ENCODE measurements around the gene PROS1.

DNA sequence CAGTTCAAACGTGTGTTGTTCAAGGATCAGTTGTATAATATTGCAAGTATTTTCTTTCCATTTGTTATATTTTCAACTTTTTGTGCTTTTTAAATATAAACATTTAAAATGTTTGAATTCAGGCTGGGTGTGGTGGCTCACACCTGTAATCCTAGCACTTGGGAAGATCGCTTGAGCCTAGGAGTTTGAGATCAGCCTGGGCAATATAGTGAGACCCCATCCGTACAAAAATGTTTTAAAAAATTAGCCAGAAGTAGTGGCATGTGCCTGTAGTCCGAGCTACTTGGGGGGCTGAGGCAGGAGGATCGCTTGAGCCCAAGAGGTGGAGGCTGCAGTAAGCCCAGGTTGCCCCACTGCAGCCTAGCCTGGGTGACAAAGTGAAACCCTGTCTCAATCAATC is 10.9 kb upstream of the PROS1 start:
- no peak for TF ChIP-seq POLR2A (IDR thresholded peaks at IDR 0.05; ENCODE audit: control extremely low read depth in 1 of 2, low read depth in 2 of 2, low read length in 2 of 2)
- TF ChIP-seq POLR2AphosphoS5 (IDR thresholded peaks at IDR 0.05; ENCODE audit: low read depth, low read length), result no peak
- TF ChIP-seq, protein P1, sequence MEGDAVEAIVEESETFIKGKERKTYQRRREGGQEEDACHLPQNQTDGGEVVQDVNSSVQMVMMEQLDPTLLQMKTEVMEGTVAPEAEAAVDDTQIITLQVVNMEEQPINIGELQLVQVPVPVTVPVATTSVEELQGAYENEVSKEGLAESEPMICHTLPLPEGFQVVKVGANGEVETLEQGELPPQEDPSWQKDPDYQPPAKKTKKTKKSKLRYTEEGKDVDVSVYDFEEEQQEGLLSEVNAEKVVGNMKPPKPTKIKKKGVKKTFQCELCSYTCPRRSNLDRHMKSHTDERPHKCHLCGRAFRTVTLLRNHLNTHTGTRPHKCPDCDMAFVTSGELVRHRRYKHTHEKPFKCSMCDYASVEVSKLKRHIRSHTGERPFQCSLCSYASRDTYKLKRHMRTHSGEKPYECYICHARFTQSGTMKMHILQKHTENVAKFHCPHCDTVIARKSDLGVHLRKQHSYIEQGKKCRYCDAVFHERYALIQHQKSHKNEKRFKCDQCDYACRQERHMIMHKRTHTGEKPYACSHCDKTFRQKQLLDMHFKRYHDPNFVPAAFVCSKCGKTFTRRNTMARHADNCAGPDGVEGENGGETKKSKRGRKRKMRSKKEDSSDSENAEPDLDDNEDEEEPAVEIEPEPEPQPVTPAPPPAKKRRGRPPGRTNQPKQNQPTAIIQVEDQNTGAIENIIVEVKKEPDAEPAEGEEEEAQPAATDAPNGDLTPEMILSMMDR (IDR thresholded peaks at IDR 0.05; ENCODE audit: control extremely low read depth in 1 of 3, insufficient read depth in 1 of 3, low read depth in 1 of 3, low read length in 3 of 3), result no peak
- TF ChIP-seq CHD2 (IDR thresholded peaks at IDR 0.05; ENCODE audit: low read length), result no peak
- TF ChIP-seq SAP30 (IDR thresholded peaks at IDR 0.05; ENCODE audit: insufficient read depth, insufficient replicate concordance, low read length), result no peak
- no peak for TF ChIP-seq MAFK (IDR thresholded peaks at IDR 0.05; ENCODE audit: low read depth, low read length)
- no peak for TF ChIP-seq BRCA1 (IDR thresholded peaks at IDR 0.05; ENCODE audit: low read depth, low read length)
- no peak for TF ChIP-seq EP300 (IDR thresholded peaks at IDR 0.05; ENCODE audit: borderline replicate concordance in 1 of 2, low read depth in 2 of 2, low read length in 2 of 2)
- TF ChIP-seq YY1 (IDR thresholded peaks at IDR 0.05; ENCODE audit: low read depth, low read length), result no peak
- TF ChIP-seq RAD21 (IDR thresholded peaks at IDR 0.05 in 1 of 2, conservative IDR thresholded peaks at IDR 0.05 in 1 of 2; ENCODE audit: low read depth in 2 of 2, low read length in 2 of 2), result no peak
- TF ChIP-seq SP4 (IDR thresholded peaks at IDR 0.05; ENCODE audit: low read length), result no peak
- no peak for TF ChIP-seq ZNF274 (IDR thresholded peaks at IDR 0.05; ENCODE audit: borderline replicate concordance, extremely low read depth, low read length)
